GM06990 (cell line): ENCODE results near the gene FBXL4.

Source experiments
- DNase-seq: peaks from one replicate; pipeline ENCODE4 v3.0.0-alpha.2; 2011; ENCODE audit not compliant: insufficient read length; ENCODE audit errors: extremely low read depth
- H3K27me3 ChIP-seq: replicated peaks from 2 replicates; pipeline ENCODE4 v1.6.0; 2011; ENCODE audit warnings: low read length; ENCODE audit not compliant: control insufficient read depth, insufficient read depth
- H3K36me3 ChIP-seq: 2 replicates; pipeline ENCODE4 v1.5.1; 2011; ENCODE audit warnings: low read length; ENCODE audit not compliant: control insufficient read depth, insufficient read depth
- H3K4me3 ChIP-seq: replicated peaks from 2 replicates; pipeline ENCODE4 v1.5.1; 2011; ENCODE audit warnings: low read depth, mild to moderate bottlenecking, control low read depth, low read length
- CTCF ChIP-seq: IDR thresholded peaks from 2 replicates; pipeline ENCODE4 v1.5.1; 2011; ENCODE audit warnings: low read length, control low read depth, mild to moderate bottlenecking, inconsistent platforms; ENCODE audit not compliant: insufficient read depth, poor library complexity, severe bottlenecking

FBXL4 gene

DNA sequence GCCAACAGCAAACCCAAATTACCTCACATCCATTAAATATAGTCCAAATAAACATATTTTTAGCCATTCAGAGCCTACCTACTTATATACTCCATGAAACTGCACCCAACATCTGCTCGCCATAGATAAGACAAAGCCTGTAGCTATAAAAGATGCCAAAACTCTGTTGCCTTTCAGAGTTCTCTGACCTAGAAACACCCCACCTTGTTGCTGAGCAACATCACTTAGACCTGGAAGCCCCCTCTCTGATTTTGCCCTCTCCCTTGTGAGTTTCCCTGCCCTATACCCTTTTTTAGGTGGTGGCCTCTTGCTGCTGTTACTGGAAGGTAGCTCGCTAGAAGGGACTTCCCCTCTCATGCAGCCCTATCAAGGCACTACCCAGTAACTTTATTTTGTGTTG lies 27.7 kb upstream of the FBXL4 start:
- TF ChIP-seq CTCF = no peak
- H3K4me3 ChIP-seq = no peak overlapping the region
- DNase-seq = no peak
- H3K36me3 ChIP-seq = no peaks in the 10 kb centered on the region
- H3K27me3 ChIP-seq = no peaks in the 10 kb centered on the region

DNA sequence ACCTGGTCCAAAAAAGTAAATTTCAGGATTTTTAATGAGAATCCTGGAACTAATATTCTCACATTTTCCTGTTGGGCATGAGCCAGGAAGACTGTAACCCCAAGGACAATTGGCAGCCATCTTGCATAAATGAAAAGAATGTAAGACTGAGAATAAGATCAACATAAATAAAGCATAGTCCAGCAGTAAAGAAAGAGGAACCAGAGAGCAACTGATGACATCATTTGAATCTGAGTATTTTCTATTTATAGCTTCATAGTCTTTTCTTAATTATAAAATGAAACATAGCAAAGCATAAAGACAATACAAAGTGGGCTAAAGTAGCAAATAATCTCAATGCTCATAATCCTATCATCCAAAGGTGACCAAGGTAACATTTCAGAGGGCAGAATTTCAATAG lies 26.6 kb upstream of the FBXL4 start:
- no peak for DNase-seq
- Histone ChIP-seq H3K27me3 (no peaks in the 10 kb centered on the region), H3K4me3 (no peak overlapping the region), H3K36me3 (no peaks in the 10 kb centered on the region)
- no peak for TF ChIP-seq CTCF

DNA sequence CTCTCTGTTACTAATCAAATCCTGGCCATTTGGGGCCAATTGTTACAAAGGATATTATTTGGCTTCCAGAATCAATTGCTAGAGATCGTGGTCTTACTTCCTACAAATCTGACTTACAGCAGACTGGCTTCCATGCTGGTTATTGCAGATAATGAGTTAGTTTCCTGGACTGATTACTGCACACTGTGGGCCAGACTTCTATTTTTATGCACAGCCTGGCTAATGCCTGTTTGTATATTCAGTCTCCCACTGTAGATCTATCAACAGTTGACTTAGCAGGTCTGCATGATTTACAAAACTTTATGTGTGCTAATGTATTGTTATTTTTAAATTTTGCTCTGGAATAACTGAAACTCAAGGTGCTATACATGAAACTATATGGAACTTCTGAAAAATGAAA lies 25.8 kb upstream of the FBXL4 start:
- H3K36me3 ChIP-seq = no peaks in the 10 kb centered on the region
- no peaks in the 10 kb centered on the region for H3K27me3 ChIP-seq
- no peak overlapping the region for H3K4me3 ChIP-seq
- no peak for TF ChIP-seq CTCF
- DNase-seq = no peak

DNA sequence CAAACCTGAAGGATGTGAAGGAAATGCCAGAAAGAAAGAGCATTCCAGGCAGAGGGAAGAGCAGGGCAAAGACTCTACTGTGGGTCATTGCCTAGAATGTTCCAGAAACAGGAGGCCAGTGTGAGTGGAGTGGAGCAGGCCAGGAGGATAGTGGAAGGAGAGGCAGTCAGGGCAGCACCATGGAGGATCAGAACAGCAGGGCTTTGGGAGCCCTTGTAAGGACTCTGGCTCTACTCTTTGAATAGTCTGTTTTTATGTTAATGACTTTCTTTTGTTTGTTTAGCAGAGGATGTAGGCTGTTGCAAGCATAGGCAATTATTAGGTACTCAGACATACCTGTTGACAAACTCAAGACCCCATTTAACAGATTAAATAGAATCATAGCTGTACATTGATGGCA lies 23.6 kb upstream of the FBXL4 start:
- no peaks in the 10 kb centered on the region for H3K27me3 ChIP-seq
- DNase-seq = no peak
- TF ChIP-seq CTCF = no peak
- H3K36me3 ChIP-seq = no peaks in the 10 kb centered on the region
- no peak overlapping the region for H3K4me3 ChIP-seq

- no peak for TF ChIP-seq CTCF
- H3K4me3 ChIP-seq = no peak overlapping the region
- H3K36me3 ChIP-seq = no peaks in the 10 kb centered on the region
- DNase-seq = no peak
- H3K27me3 ChIP-seq = no peaks in the 10 kb centered on the region
Observed at GRCh38 chr6:98970469-98970868, 22.7 kb upstream of the FBXL4 start.

- Histone ChIP-seq H3K36me3 (no peaks in the 10 kb centered on the region), H3K4me3 (no peak overlapping the region), H3K27me3 (no peaks in the 10 kb centered on the region; the same call in 1 of the 2 replicates)
- no peak for DNase-seq
- no peak for TF ChIP-seq CTCF
Observed at GRCh38 chr6:98967616-98968015, 19.9 kb upstream of the FBXL4 start.
